Measurements from ENCODE around the gene PASK.

PASK gene

GRCh38 chr2:241180495-241180894 lies 31.2 kb upstream of the PASK start:
- no peak for DNase-seq (ENCODE audit: low read depth)

DNA sequence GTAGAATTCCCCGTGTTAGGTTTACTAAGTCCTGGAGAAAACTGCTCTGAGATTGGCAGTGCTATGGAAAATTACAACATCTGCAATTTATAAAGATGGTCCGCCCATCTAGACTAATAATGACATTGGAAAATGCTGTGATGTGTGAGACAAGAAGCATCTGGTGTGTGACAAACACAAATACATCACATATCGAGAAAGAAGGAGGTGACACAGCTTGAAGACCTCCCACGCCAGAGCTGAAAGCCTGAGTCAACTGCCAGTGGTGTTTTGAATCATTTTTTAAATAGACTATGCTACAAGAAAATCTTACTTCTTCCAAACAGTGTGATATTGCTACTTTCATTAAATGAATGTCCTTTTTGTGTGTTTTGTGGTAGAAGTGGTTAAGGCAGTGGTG lies 30.6 kb upstream of the PASK start:
- no peak for DNase-seq (ENCODE audit: low read depth)

DNA sequence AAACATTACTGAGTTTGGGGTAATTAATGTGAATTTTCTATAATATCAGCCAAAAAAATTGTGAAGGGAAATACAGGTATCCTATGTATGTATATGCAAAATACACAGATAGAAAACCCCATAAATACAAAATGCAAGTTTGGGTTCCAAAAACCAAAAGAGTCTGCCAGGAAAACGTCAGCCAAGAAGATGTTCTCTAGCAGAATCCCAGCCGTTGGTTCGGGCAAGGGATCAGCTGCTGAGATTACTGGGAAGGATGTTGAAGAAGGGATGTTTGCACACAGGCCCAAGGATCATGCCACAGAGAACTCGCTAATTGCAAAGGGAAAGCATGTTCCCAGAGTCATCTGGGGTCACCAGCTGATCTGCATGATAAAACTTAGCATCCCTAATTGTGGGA lies 29.7 kb upstream of the PASK start:
- DNase-seq (ENCODE audit: low read depth) = no peak

- no peak for DNase-seq (ENCODE audit: low read depth)
Observed at GRCh38 chr2:241177526-241178334, 28.5 kb upstream of the PASK start.

DNA sequence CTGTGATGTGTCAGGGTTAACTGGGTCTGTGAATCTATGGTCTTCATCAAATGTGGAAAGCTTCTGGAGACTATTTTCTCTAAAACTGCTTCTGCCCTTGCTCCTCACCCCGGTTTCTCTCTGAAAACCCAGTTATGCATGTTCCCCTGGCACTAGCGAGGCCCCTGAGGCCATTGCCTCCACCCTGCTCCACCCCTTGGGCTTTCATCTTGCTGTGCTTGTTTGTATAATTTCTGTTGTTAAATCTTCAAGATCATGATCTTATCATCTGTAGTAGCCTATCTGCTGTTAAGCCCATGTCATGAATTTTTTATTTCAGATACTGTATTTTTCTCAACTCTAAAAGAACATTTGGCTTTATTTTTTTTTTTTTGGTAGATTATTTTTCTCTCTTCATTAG lies 24.3 kb upstream of the PASK start:
- no peak for DNase-seq (ENCODE audit: low read depth)

GRCh38 chr2:241168366-241168765 lies 19.1 kb upstream of the PASK start:
- DNase-seq (ENCODE audit: low read depth) = no peak

DNA sequence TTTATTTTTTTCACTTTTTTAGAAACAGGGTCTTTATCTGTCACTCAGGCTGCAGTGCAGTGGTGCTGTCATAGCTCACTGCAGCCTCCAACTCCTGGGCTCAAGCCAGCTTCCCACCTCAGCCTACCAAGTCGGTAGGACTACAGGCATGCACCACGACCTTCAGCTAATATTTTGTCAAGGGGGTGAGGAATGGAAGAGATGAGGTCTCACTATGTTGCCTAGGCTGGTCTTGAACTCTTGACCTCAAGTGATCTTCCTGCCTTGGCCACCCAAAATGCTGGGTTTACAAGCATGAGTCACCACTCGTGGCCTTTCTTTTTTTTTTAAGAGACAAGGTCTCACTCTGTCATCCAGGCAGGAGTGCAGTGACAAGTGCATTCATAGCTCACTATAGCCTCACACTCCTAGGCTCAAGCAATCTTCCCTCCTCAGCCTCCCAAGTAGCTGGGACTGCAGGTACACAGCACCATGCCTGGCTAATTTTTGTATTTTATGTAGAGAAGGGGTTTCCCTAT lies 14.4 kb upstream of the PASK start:
- DNase-seq (ENCODE audit: low read depth) = no peak

DNA sequence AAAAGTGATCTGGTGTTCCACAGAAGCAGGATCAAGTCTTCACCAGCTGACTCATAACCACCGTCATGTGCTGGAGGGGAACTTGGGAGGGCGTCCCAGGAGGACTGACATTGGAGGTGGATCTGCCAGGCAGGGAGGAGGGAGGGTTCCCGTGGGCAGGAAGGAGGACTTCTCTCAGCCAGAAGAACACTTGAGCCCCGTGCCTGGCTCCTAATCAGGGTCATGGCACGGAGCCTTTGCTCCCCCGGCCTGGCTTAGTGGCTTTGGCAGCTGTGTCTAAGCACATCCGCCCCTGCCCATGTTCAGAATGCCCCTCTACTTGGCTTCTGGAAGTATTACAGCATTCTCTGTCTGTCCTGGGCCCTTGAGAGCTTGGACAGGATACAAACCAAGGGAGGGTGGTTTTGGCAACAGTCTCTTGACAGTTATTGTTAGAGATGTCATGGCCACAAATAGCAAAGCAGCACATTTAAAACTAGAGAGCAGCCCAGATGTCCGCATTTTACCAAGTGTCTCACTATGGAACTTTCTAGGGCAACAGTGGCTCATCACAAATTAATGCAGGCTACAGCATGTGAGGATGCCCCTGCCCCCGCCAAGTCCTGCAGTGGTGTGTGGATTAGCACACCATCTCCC lies 12.5 kb upstream of the PASK start:
- peak; percentile 85 for DNase-seq (ENCODE audit: low read depth)

DNA sequence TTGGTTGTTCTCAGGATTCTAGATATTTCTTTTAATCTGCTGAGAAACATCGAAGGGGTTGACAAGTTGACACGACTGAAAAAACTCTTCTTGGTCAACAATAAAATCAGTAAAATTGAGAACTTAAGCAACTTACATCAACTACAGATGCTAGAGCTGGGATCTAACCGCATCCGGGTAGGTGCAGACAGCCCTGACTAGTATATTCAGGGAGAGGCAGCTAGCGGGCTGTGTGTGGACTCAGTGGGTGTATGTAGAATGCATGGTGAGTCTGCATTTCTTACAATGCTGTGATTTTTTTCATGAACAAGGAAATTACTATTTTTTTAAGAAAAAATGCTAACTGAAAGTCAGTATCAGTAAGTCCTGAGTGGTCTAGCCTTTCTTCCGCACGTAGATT lies 11.0 kb upstream of the PASK start:
- no peak for DNase-seq (ENCODE audit: low read depth)

DNA sequence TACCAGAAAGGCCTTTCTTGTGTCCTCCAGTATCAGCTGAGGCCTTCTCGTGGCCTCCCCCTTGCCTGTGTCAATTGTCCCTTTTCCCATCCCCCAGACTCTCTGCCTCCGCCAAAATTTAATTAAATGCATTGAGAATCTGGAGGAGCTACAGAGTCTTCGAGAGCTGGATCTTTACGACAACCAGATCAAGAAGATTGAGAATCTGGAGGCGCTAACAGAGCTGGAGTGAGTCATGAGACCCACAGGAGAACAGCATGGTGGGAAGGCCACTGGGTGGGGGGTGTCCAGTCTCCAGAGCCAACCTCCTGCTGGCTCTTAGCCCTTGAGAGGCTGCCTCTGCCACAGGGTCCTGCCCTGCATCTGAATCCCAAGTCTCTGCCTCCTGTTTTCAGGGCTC lies 9.8 kb upstream of the PASK start:
- no peak for DNase-seq (ENCODE audit: low read depth)

DNA sequence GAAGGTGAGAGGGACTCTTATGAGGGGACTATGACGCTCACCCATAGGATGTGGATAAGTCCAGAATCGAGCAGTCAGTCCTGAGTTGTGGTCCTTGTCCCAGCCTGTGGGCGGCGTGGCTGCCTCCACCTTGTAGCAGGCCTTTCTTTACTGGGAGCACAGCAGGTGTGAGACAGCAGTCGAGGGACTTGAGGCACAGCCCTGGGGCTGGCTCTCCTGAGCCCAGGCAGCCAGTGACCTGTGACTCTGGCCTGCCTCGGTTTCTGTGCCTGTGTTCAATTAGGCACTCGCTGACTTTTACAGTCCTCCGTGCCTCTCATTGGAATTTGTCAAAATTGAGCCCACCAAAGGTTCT lies 9.3 kb upstream of the PASK start:
- no peak for DNase-seq (ENCODE audit: low read depth)

GRCh38 chr2:241157841-241158545 lies 8.7 kb upstream of the PASK start:
- DNase-seq (ENCODE audit: low read depth) = peak; percentile 64

DNA sequence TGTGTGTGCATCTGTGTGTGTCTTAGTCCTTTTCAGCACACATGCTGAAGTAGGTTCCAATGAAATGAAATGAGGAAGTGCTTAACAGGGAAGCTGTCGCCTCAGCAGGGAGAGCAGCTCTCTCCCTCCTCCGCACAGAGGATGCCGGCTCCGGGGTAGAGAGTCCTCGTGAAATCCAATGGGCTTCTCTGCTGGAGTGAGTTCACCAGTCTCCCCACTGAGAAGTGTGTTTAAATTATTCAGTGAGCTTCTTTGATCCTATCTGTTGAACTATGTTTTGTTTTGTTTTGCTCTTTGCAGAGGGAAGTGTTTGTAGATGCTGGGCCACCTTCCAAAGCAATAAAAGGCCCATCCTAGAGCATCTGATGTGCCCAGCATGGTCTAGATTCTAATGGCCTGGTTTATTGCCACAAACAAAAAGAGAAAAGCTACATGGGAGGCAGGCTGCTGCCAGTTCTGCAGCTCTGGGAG lies 7.7 kb upstream of the PASK start:
- DNase-seq (ENCODE audit: low read depth) = no peak

DNA sequence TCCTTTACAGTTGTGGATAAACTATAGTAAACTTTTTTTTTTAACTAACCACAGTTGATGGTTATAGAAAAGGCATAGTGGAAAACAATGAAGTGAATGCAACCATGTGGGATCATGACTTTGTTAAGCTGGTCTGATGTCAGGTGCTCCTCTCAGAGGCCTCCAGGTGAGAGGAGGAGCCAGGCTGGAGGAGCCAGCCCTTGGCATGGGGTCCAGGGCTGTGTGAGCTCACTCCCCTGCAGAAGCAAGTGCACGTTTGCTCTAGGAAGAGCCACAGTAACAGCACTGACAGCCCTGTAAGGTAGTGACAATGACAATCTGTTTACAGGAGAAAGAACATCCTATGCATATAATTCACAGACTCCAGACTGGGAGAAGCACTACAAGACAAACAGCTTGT lies 6.7 kb upstream of the PASK start:
- DNase-seq (ENCODE audit: low read depth) = no peak

GRCh38 chr2:241154915-241155314 lies 5.6 kb upstream of the PASK start:
- DNase-seq (ENCODE audit: low read depth) = no peak

GRCh38 chr2:241153616-241154015 lies 4.3 kb upstream of the PASK start:
- DNase-seq (ENCODE audit: low read depth) = peak; percentile 45

- DNase-seq (ENCODE audit: low read depth) = no peak
Observed at GRCh38 chr2:241151934-241152660, 2.8 kb upstream of the PASK start.

DNA sequence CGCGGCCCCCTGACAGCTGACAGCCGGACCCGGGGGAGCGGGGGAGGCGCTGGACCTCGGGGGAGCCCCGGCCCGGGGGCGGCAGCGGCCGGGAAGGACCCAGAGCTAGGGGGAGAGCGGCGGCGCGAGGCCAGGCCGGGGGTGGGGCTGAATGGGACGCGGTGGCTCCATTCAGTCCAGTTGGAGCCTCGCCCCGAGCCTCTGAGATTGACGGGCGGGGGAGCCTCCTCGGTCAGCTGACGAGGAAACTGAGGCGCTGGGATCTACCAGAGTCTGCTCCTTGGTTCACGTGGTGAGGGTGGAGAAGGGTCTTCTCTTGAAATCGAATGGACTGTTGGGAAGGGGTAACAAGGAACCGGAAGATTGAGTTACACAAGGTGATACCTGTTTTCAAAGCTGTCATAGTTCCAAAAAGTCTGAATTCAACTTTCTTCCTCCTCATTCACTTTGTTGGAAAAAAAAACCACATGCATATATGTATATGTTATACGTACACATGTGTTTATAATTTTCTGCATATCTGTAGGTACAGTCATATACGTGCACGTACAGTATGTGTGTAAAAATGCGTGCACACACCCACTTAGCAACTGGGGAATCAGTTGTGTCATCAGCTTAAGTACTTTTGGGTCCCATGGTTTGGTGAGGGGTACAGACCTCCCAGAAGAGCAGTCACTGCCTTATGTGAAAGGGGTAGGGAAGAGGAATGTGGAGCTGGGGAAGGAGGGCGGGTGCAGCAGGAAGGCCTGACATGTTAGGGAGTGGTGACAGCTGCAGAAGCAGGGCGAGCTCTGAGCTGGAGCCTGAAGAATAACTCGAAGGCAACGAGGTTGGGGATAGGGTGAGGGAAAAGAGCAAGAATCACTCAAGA lies 1.6 kb upstream of the PASK start:
- DNase-seq (ENCODE audit: low read depth) = no peak

- peak; percentile 94 for DNase-seq (ENCODE audit: low read depth)
Observed at GRCh38 chr2:241149925-241150659, 820 bp upstream of the PASK start, which contains the start of gene PPP1R7. PPP1R7 (plus strand) TSS chr2:241150467; CDS start chr2:241150496, 29 bp downstream.

DNA sequence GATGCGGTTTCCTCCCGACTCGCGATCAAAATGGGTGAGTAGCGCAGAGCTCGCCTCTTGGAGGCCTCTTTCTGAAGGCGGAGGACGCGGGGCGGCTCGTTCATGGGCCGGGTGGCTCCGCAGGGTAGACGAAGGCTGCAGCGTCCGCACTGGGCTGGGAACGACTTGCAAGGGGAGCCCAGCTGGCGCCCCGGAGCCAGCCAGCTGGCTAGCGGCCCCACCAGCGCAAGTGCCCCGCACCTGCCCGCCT lies 328 bp upstream of the PASK start:
- DNase-seq (ENCODE audit: low read depth) = no peak

- no peak for DNase-seq (ENCODE audit: low read depth)
Observed at GRCh38 chr2:241148239-241148638, 1.0 kb downstream of the PASK start.
